ENCODE results near the gene DPP10. TPM values are rescaled to one million over a fixed set of nuclear protein-coding genes. Genes with fewer than 3 reads are reported as not detected.

DPP10 gene
- total RNA-seq, 1 donor from 2014 or later = not detected

DNA sequence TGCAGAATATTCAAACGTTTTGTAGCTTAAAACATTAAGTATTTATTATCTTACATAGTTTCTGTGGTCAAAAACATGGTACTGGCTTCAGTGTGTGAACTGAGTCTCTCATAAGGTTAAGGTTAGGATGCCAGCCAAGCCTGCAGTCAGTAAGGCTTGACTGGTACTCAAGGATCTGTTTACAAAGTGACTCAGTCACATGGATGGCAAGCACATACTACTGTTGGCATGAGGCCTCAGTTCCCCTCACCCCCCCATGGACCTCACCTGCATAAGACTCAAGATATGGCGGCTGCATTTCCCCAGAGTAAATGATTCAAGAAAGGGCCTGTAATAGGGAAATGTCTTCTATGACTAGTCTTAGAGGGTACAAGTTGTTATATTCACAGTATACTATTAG lies 1167.5 kb downstream of the DPP10 start:
- no peaks in the 10 kb centered on the region for H3K9me3 ChIP-seq
- intact Hi-C loops (cut with DNase I) = no loop called here
- H3K4me3 ChIP-seq = no peak overlapping the region
- no peak overlapping the region for H3K27ac ChIP-seq
- H3K27me3 ChIP-seq = no peaks in the 10 kb centered on the region
- no peaks in the 10 kb centered on the region for H3K36me3 ChIP-seq
- H3K4me1 ChIP-seq = no peaks in the 10 kb centered on the region
- DNase-seq (ENCODE audit: low spot score in 2 of 2) = no peak
- TF ChIP-seq, protein P1, sequence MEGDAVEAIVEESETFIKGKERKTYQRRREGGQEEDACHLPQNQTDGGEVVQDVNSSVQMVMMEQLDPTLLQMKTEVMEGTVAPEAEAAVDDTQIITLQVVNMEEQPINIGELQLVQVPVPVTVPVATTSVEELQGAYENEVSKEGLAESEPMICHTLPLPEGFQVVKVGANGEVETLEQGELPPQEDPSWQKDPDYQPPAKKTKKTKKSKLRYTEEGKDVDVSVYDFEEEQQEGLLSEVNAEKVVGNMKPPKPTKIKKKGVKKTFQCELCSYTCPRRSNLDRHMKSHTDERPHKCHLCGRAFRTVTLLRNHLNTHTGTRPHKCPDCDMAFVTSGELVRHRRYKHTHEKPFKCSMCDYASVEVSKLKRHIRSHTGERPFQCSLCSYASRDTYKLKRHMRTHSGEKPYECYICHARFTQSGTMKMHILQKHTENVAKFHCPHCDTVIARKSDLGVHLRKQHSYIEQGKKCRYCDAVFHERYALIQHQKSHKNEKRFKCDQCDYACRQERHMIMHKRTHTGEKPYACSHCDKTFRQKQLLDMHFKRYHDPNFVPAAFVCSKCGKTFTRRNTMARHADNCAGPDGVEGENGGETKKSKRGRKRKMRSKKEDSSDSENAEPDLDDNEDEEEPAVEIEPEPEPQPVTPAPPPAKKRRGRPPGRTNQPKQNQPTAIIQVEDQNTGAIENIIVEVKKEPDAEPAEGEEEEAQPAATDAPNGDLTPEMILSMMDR (IDR thresholded peaks at IDR 0.05) = no peak

DNA sequence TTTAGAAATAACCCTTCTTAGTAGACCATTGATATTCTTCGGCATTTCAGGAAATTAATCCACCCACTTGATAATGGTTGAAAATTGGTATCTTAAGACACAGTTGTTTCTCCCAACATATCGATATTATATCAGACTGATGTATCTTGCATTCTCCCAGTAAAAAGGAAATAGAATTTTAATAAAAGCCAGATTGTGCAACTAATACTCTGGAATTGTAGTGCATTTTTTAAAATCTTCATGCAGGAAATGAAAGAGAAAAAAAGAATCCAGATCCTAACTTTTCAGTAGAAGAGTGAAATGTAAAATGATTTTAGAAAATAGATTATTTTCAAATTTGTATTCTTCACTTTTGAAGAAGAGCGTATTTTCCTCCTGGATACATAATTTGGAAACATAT lies 1168.4 kb downstream of the DPP10 start:
- no peaks in the 10 kb centered on the region for H3K36me3 ChIP-seq
- H3K27ac ChIP-seq = no peak overlapping the region
- no peaks in the 10 kb centered on the region for H3K4me1 ChIP-seq
- no peak for DNase-seq (ENCODE audit: low spot score in 2 of 2)
- intact Hi-C loops (cut with DNase I) = no loop called here
- no peak overlapping the region for H3K4me3 ChIP-seq
- H3K9me3 ChIP-seq = no peaks in the 10 kb centered on the region
- no peaks in the 10 kb centered on the region for H3K27me3 ChIP-seq
- TF ChIP-seq, protein P1 (IDR thresholded peaks at IDR 0.05) = no peak

DNA sequence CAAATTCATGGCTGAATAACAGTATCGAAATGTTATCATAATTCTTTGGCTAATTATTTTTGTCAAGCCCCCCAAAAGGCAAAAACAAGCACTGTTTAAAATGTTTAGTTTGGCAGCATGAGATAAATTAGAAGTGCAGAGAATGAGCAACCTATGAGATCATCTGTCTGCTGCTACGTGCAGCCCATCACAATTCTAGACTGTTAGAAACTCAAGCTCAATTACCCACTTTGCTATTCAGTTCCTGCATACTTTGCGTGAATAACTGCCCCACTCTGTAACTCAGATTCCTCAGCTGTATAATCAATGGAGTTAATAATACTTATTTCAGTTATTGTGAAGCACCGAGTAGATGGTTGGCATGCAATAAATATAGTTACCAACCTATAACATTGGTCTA lies 1181.9 kb downstream of the DPP10 start:
- intact Hi-C loops (cut with DNase I) = no loop called here
- Histone ChIP-seq H3K4me1 (no peaks in the 10 kb centered on the region), H3K27me3 (no peaks in the 10 kb centered on the region), H3K9me3 (no peaks in the 10 kb centered on the region), H3K36me3 (no peaks in the 10 kb centered on the region), H3K4me3 (no peak overlapping the region), H3K27ac (no peak overlapping the region)
- TF ChIP-seq, protein P1 (IDR thresholded peaks at IDR 0.05) = no peak
- DNase-seq (ENCODE audit: low spot score in 2 of 2) = no peak

DNA sequence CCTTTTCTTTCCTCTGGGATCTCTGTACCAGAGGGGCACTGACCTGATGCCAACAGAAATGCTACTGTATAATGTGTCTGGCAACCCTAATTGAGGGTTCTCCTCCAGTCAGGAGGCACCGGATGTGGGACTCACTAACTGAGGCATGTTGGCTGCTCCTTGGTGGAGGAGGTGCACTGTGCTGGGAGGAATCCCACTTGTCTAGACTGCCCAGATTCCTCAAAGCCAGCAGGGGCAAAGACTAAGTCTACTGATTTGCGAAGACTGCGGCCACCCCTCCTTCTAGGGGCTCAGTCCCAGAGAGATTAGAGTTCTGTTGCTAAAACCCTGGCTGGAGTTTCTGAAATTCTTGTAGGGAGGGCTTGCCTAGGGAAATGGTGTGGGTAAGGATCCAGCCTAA lies 1192.1 kb downstream of the DPP10 start:
- Histone ChIP-seq H3K36me3 (no peaks in the 10 kb centered on the region), H3K9me3 (peaks cover 0 to 5% of the 10 kb centered on the region in 2 donors), H3K4me3 (no peak overlapping the region), H3K27me3 (no peaks in the 10 kb centered on the region), H3K4me1 (no peaks in the 10 kb centered on the region), H3K27ac (no peak overlapping the region)
- intact Hi-C loops (cut with DNase I) = no loop called here
- TF ChIP-seq, protein P1 (IDR thresholded peaks at IDR 0.05) = no peak
- no peak for DNase-seq (ENCODE audit: low spot score in 2 of 2)

DNA sequence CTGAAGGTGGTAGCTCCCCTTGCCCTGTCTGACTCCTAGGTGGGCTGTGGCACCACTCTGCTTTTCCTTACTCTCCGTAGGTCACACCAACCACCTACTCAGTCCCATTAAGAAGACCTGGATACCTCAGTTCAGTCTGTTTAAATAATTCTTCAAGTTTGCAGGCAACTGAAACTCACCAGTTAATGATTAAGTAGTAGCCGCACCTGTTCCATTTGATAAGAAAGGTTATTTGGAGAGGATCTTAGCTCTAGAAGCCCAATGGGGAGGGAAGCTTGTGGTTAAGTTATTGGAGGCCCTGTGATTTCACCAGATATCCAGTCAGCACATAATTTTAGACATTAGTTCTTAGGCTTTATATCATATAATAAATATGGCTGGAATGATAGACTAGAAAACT lies 1193.0 kb downstream of the DPP10 start:
- Histone ChIP-seq H3K4me3 (no peak overlapping the region), H3K36me3 (no peaks in the 10 kb centered on the region), H3K9me3 (peaks cover 0 to 5% of the 10 kb centered on the region in 2 donors), H3K27ac (no peak overlapping the region), H3K27me3 (no peaks in the 10 kb centered on the region), H3K4me1 (no peaks in the 10 kb centered on the region)
- intact Hi-C loops (cut with DNase I) = no loop called here
- TF ChIP-seq, protein P1 (IDR thresholded peaks at IDR 0.05) = no peak
- no peak for DNase-seq (ENCODE audit: low spot score in 2 of 2)

DNA sequence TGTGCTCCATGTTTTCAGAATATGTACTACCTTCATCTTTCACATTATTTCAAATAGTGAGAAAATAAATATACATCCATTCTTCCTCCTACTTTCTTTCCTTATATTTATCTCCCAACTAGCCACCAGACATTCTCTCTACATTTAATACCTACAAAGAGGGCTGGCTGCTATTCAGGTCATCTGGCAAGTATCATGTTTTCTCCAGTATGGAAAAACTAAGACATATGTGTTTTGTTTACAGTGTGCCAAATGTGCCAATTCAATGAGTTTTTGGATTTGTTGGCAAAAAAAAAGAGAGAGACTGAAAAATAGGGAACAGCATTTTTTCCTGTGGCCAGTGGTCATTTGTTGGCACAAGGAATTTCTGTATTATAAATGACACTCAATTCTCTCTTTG lies 1207.3 kb downstream of the DPP10 start:
- no peak for DNase-seq (ENCODE audit: low spot score in 2 of 2)
- TF ChIP-seq, protein P1 (IDR thresholded peaks at IDR 0.05) = no peak
- Histone ChIP-seq H3K36me3 (no peaks in the 10 kb centered on the region), H3K9me3 (no peaks in the 10 kb centered on the region), H3K4me1 (no peaks in the 10 kb centered on the region), H3K4me3 (no peak overlapping the region), H3K27ac (no peak overlapping the region), H3K27me3 (no peaks in the 10 kb centered on the region)
- intact Hi-C loops (cut with DNase I) = no loop called here

Data from ascending aorta (tissue), 2 donors.